Spleen (tissue), 13 donors: Measurements from ENCODE around the gene TNFSF8. TPM values are rescaled to one million over a fixed set of nuclear protein-coding genes. Genes with fewer than 3 reads are reported as not detected.
A peak's percentile ranks its signal among the peaks of the same experiment; 100 is the strongest.

Experiments
- DNase-seq: peaks from one replicate; pipeline ENCODE4 v3.0.0-alpha.2; 2020
- H3K27ac ChIP-seq, 8 donors: fragments of 200-600 bp; sonication (generic) in 7 of 8; 1 replicate in 4 of 8; 2 replicates in 4 of 8; pipeline versions ENCODE4 v1.5.0 to v1.8.0; 2016 to 2021; ENCODE audit warnings: inconsistent platforms in 4 of 8, mild to moderate bottlenecking in 4 of 8, moderate library complexity in 1 of 8
- H3K27me3 ChIP-seq, 7 donors: fragments of 200-600 bp; sonication (generic) in 6 of 7; replicated peaks in 1 of 7; 1 replicate in 4 of 7; 2 replicates in 3 of 7; pipeline versions ENCODE4 v1.5.0 to v1.8.0; 2016 to 2021; ENCODE audit warnings: inconsistent platforms in 3 of 7, mild to moderate bottlenecking in 1 of 7
- H3K36me3 ChIP-seq, 6 donors: fragments of 200-600 bp; sonication (generic) in 5 of 6; 1 replicate in 4 of 6; 2 replicates in 2 of 6; pipeline versions ENCODE4 v1.5.0 to v1.8.0; 2016 to 2021; ENCODE audit warnings: inconsistent platforms in 2 of 6
- H3K4me1 ChIP-seq, 6 donors: fragments of 200-600 bp; sonication (generic) in 5 of 6; 1 replicate in 3 of 6; 2 replicates in 3 of 6; pipeline versions ENCODE4 v1.5.0 to v1.8.0; 2016 to 2021; ENCODE audit warnings: inconsistent platforms in 3 of 6
- H3K4me3 ChIP-seq, 8 donors: fragments of 200-600 bp; sonication (generic) in 7 of 8; 1 replicate in 4 of 8; 2 replicates in 4 of 8; pipeline versions ENCODE4 v1.5.0 to v1.8.0; 2016 to 2021; ENCODE audit warnings: inconsistent platforms in 4 of 8, mild to moderate bottlenecking in 4 of 8, moderate library complexity in 2 of 8
- H3K9me3 ChIP-seq, 8 donors: fragments of 200-600 bp; sonication (generic) in 7 of 8; 1 replicate in 4 of 8; 2 replicates in 4 of 8; pipeline versions ENCODE4 v1.5.0 to v1.8.0; 2016 to 2021; ENCODE audit warnings: inconsistent platforms in 4 of 8
- CTCF ChIP-seq, 11 experiments: fragments of 200-600 bp in 7 of 11; fragments of 450-650 bp in 4 of 11; sonication (generic) in 4 of 11; IDR thresholded peaks in 8 of 11; conservative IDR thresholded peaks in 3 of 11; 1 replicate in 7 of 11; 2 replicates in 4 of 11; pipeline versions ENCODE4 v1.4.0 to v1.8.0; 2016 to 2021; ENCODE audit warnings: antibody characterized with exemption in 11 of 11, inconsistent platforms in 4 of 11, mild to moderate bottlenecking in 1 of 11
- POLR2A ChIP-seq, 3 donors: fragments of 450-650 bp; IDR thresholded peaks; one replicate each; pipeline ENCODE4 v1.5.1; 2017; ENCODE audit warnings: antibody characterized with exemption in 3 of 3, mild to moderate bottlenecking in 1 of 3
- POLR2AphosphoS5 ChIP-seq, 3 donors: sonication (generic); formaldehyde crosslinking; IDR thresholded peaks; one replicate each; pipeline ENCODE4 v1.5.1; 2017; ENCODE audit warnings: antibody characterized with exemption in 3 of 3
- WGBS, 5 donors: extraction: QIAGEN DNeasy Blood & Tissue Kit in 3 of 5; methylation state at CpG; one replicate each; pipeline versions ENCODE4 v1.1.5 to v1.1.7; 2013 to 2018; 5-methylcytosine and 5-hydroxymethylcytosine counted together
- intact Hi-C: fragments of 100-400 bp; cut with DNase I; formaldehyde crosslinking; loops from one replicate; pipeline ENCODE4 v1.15.0; 2023; ENCODE audit warnings: low total_unique reads
- long read RNA-seq, 2 donors: transcript quantifications; one replicate each; lab custom pipeline, GENCODE V29; 2026
- polyA plus RNA-seq, 3 donors: library from polyadenylated mRNA; stranded (reverse); fragments of 200-250 nt; gene quantifications; one replicate each; pipeline ENCODE4 v1.2.1, GENCODE V29; 2013
- total RNA-seq, 7 donors: library from RNA; depleted of rRNA in 3 of 7; stranded (reverse); fragments of >200 nt in 3 of 7; fragmentation: NEBNext Ultra II Directional in 4 of 7; extraction: Animal tissue kit (Norgen Biotek cat#: 25700) in 4 of 7; gene quantifications; one replicate each; pipeline versions ENCODE4 v1.1.0 to v1.2.1, GENCODE V29; 2016 to 2021
- donor health status: healthy with polysubstance abuse.
- donor health status: DM: no; HTN: no; CAD: no; lungs with moderate emphysema.
- donor health status: DM: no; HTN: no; CAD: no.
- donor health status: Bipolar disorder and iron deficiency.
- donor health status: healthy.
- donor health status: DM: no; HTN: no; CAD: no.
- donor health status: DM: yes; HTN: yes; CAD: no.

TNFSF8 gene
- 10 to 100 TPM in 5 of 7 donors, 1 to 10 TPM in 2; 7.1 to 42.7 (median 19.2) TPM for total RNA-seq
- polyA plus RNA-seq: 10 to 100 TPM in 2 of 3 donors, 1 to 10 TPM in 1; 4.8 to 16.0 (median 10.2) TPM
- long read RNA-seq, donor 1, partial matches to known transcripts: 0 of 1 reads
- long read RNA-seq, donor 1, other reads (novel, unspliced or antisense): 0 of 1 reads
- long read RNA-seq, donor 2, partial matches to known transcripts: 0 of 1 reads
- long read RNA-seq, donor 2, other reads (novel, unspliced or antisense): 0 of 1 reads

- TF ChIP-seq POLR2AphosphoS5 (IDR thresholded peaks at IDR 0.05) (peak; percentile 73 to 93 (median 76)), CTCF (IDR thresholded peaks at IDR 0.05 in 8 of 11, conservative IDR thresholded peaks at IDR 0.05 in 3 of 11) (no peak), POLR2A (IDR thresholded peaks at IDR 0.05) (peak in 2 of 3 donors; percentile 44 to 48)
- Histone ChIP-seq H3K9me3 (no peaks in the 10 kb centered on the region), H3K27ac (peak within 1 kb of the TSS; percentile 74 to 94 (median 90)), H3K36me3 (no peaks in the 10 kb centered on the region), H3K27me3 (peaks cover 0 to 4% (median 0%) of the 10 kb centered on the region in 7 donors), H3K4me3 (peak within 1 kb of the TSS; percentile 19 to 75 (median 44)), H3K4me1 (peaks cover 0 to 50% (median 28%) of the 10 kb centered on the region in 6 donors)
- intact Hi-C loops: no loop called here
- WGBS, 5 donors: 16 to 39% (median 27%) methylated on average over 20 to 24 of the region's 24 CpGs
- DNase-seq: peak; percentile 90
Measured at GRCh38 chr9:114930056-114930812, at the start of gene TNFSF8. TNFSF8 (minus strand) TSS chr9:114930591; CDS start chr9:114930303, 288 bp downstream.

DNA sequence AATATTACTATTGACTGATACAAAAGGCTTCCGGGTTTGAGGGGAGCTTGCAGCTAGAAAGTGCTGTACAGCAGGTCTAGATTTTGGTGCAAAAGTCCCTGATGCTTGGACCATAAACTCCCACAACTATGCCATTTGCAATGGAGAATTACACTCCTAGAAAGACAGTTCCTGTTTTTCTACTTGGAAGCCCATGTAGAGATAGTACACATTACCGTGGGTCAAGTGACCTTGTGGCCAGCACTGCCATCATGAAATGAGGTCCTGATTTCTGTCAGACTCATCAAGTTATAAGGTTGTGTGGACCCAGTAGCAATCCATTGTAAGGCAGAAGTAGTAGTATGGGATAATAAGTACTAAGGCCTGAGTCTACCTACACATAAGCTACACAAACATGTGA lies 42.8 kb upstream of the TNFSF8 start:
- no peak overlapping the region for H3K27ac ChIP-seq
- H3K36me3 ChIP-seq: no peaks in the 10 kb centered on the region
- H3K4me1 ChIP-seq: peaks cover 0 to 8% (median 0%) of the 10 kb centered on the region in 6 donors
- TF ChIP-seq CTCF (IDR thresholded peaks at IDR 0.05 in 8 of 11, conservative IDR thresholded peaks at IDR 0.05 in 3 of 11) (no peak), POLR2AphosphoS5 (IDR thresholded peaks at IDR 0.05) (no peak), POLR2A (IDR thresholded peaks at IDR 0.05) (no peak)
- no peaks in the 10 kb centered on the region for H3K9me3 ChIP-seq
- no peaks in the 10 kb centered on the region for H3K27me3 ChIP-seq
- intact Hi-C loops: no loop called here
- 64 to 76% (median 73%) methylated on average over 2 of the region's 2 CpGs for WGBS, 5 donors
- no peak overlapping the region for H3K4me3 ChIP-seq
- DNase-seq: no peak

- Histone ChIP-seq H3K4me1 (peaks cover 0 to 11% (median 0%) of the 10 kb centered on the region in 6 donors), H3K27me3 (no peaks in the 10 kb centered on the region), H3K9me3 (no peaks in the 10 kb centered on the region), H3K36me3 (no peaks in the 10 kb centered on the region), H3K4me3 (no peak overlapping the region), H3K27ac (no peak overlapping the region)
- 76 to 94% (median 80%) methylated on average over 3 of the region's 3 CpGs for WGBS, 5 donors
- TF ChIP-seq POLR2A (IDR thresholded peaks at IDR 0.05) (no peak), POLR2AphosphoS5 (IDR thresholded peaks at IDR 0.05) (no peak), CTCF (IDR thresholded peaks at IDR 0.05 in 8 of 11, conservative IDR thresholded peaks at IDR 0.05 in 3 of 11) (no peak)
- no peak for DNase-seq
- intact Hi-C loops: no loop called here
Measured at GRCh38 chr9:114972510-114973136, 42.2 kb upstream of the TNFSF8 start.

DNA sequence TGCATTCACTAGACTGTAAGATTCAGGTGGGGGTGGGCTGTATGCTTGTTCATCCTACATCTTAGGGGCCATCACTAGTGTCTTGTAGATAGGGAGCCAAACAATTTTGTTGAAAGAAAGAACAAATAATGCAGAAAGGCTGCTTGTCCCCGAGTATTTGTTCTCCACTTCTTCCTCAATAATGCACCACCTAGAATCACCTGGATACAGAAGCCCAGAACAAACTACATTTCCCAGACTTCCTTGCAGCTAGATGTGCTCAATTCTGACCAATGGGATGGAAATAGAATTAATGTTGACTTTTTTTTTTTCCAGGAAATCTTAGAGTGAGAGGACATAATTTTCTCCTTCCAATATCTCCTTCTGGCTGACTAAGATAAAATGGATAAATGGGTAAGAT lies 38.9 kb upstream of the TNFSF8 start:
- no peaks in the 10 kb centered on the region for H3K9me3 ChIP-seq
- no peaks in the 10 kb centered on the region for H3K27me3 ChIP-seq
- no peak for DNase-seq
- WGBS, 5 donors: 77 to 97% (median 81%) methylated on average over 1 of the region's 1 CpG
- TF ChIP-seq POLR2A (IDR thresholded peaks at IDR 0.05): no peak
- TF ChIP-seq CTCF (IDR thresholded peaks at IDR 0.05 in 8 of 11, conservative IDR thresholded peaks at IDR 0.05 in 3 of 11): no peak
- TF ChIP-seq POLR2AphosphoS5 (IDR thresholded peaks at IDR 0.05): no peak
- H3K4me3 ChIP-seq: no peak overlapping the region
- H3K4me1 ChIP-seq: peaks cover 0 to 11% (median 0%) of the 10 kb centered on the region in 6 donors
- intact Hi-C loops: no loop called here
- no peaks in the 10 kb centered on the region for H3K36me3 ChIP-seq
- H3K27ac ChIP-seq: no peak overlapping the region
